T-helper 17 cell (primary cell): ENCODE results near the gene PARD3. TPM values are rescaled to one million over a fixed set of nuclear protein-coding genes. Genes with fewer than 3 reads are reported as not detected.

Experiments
- ATAC-seq: fragments of 150-1000 bp; cut with Tn5 transposase; 2 replicates; pipeline ENCODE4 v1.10.0; 2021; ENCODE audit warnings: mild to moderate bottlenecking, moderate library complexity
- DNase-seq, 3 donors: peaks; one replicate each; pipeline versions ENCODE4 v3.0.0 to v3.0.0-alpha.2; 2020 to 2021
- H3K9me3 ChIP-seq: one replicate; pipeline ENCODE4 v1.7.0; 2013; ENCODE audit warnings: low read length, mild to moderate bottlenecking; ENCODE audit not compliant: control insufficient read depth, poor library complexity, severe bottlenecking
- H3K27ac Mint-ChIP-seq: one replicate; pipeline ENCODE4 v1.8.0; 2022; ENCODE audit warnings: mild to moderate bottlenecking, moderate library complexity, mixed read lengths
- H3K27me3 Mint-ChIP-seq: one replicate; pipeline ENCODE4 v1.8.0; 2022; ENCODE audit warnings: mixed read lengths
- H3K36me3 Mint-ChIP-seq: one replicate; pipeline ENCODE4 v1.8.0; 2022; ENCODE audit warnings: low read depth, mixed read lengths
- H3K4me1 Mint-ChIP-seq: one replicate; pipeline ENCODE4 v1.8.0; 2022; ENCODE audit warnings: mild to moderate bottlenecking, mixed read lengths
- H3K4me3 Mint-ChIP-seq: one replicate; pipeline ENCODE4 v1.8.0; 2022; ENCODE audit warnings: mild to moderate bottlenecking, moderate library complexity, mixed read lengths
- total RNA-seq, 4 donors: library from RNA in 2 of 4; stranded (reverse) in 2 of 4; gene quantifications; one replicate each; pipeline ENCODE4 v1.2.3 and lab custom pipeline; 2022 to 2026

The PARD3 gene
- total RNA-seq, 2 donors from 2014 or later: 0.32 to 8.2 TPM

DNA sequence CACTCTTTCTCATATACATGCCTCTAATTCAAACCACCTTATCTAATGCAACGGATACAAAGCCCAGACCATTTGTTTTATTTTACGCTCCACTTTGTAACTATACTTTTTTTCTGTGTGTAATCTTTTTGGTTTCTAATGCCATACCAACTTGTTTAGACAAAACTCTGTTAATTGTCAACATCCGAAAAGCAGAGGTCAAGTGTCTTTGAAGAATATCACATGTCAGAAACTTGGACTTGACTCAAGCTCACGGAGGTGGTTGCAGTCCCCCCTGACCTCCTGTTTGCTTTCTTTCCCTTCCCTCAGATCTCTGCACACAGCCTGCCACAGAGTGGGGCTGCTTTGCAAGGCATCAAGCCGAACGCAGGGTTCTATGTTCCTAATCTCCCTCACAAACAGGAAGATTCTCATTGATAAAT, 698.9 kb downstream of the PARD3 start:
- Mint-ChIP-seq H3K27me3 (no peaks in the 10 kb centered on the region), H3K36me3 (no peaks in the 10 kb centered on the region), H3K27ac (no peak overlapping the region), H3K4me1 (peaks cover 3% of the 10 kb centered on the region), H3K4me3 (no peak overlapping the region)
- H3K9me3 ChIP-seq: no peaks in the 10 kb centered on the region
- ATAC-seq (no peak), DNase-seq (no peak)

DNA sequence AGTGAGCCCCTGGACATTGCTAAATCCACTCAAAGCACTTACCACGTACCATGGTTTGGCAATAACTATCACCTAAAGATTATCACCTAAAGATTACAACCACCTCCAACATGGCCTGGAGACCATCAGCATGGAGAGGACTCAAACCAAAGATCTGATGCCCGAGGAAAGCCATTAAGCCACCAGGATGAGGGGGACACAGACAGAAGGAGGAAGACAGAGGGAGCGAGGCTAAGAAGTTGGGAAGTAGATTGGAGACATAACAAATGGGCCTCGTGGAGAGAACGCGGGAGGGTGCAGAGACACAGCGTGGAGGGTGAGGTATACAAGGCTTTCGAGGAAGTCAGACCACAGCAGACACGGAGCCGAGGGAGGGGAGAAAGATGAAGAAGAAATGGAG, 700.2 kb downstream of the PARD3 start:
- H3K4me1 Mint-ChIP-seq: peaks cover 3% of the 10 kb centered on the region
- no peak overlapping the region for H3K4me3 Mint-ChIP-seq
- H3K27ac Mint-ChIP-seq: no peak overlapping the region
- H3K9me3 ChIP-seq: no peaks in the 10 kb centered on the region
- no peak for ATAC-seq
- H3K27me3 Mint-ChIP-seq: no peaks in the 10 kb centered on the region
- DNase-seq: no peak
- no peaks in the 10 kb centered on the region for H3K36me3 Mint-ChIP-seq

GRCh38 chr10:34113504-34114225, 701.4 kb downstream of the PARD3 start:
- DNase-seq (no peak), ATAC-seq (no peak)
- no peak overlapping the region for H3K27ac Mint-ChIP-seq
- peaks cover 3% of the 10 kb centered on the region for H3K4me1 Mint-ChIP-seq
- H3K9me3 ChIP-seq: no peaks in the 10 kb centered on the region
- H3K36me3 Mint-ChIP-seq: no peaks in the 10 kb centered on the region
- no peak overlapping the region for H3K4me3 Mint-ChIP-seq
- no peaks in the 10 kb centered on the region for H3K27me3 Mint-ChIP-seq

GRCh38 chr10:34112171-34112782, 702.8 kb downstream of the PARD3 start:
- Mint-ChIP-seq H3K4me1 (peaks cover 3% of the 10 kb centered on the region), H3K4me3 (no peak overlapping the region), H3K27me3 (no peaks in the 10 kb centered on the region), H3K27ac (no peak overlapping the region), H3K36me3 (no peaks in the 10 kb centered on the region)
- DNase-seq (no peak), ATAC-seq (no peak)
- H3K9me3 ChIP-seq: no peaks in the 10 kb centered on the region

- no peak overlapping the region for H3K27ac Mint-ChIP-seq
- H3K4me1 Mint-ChIP-seq: peaks cover 3% of the 10 kb centered on the region
- ATAC-seq (no peak), DNase-seq (no peak)
- H3K36me3 Mint-ChIP-seq: no peaks in the 10 kb centered on the region
- no peaks in the 10 kb centered on the region for H3K9me3 ChIP-seq
- no peaks in the 10 kb centered on the region for H3K27me3 Mint-ChIP-seq
- H3K4me3 Mint-ChIP-seq: no peak overlapping the region
These were observed 703.9 kb downstream of the PARD3 start for GRCh38 chr10:34111179-34111578.

DNA sequence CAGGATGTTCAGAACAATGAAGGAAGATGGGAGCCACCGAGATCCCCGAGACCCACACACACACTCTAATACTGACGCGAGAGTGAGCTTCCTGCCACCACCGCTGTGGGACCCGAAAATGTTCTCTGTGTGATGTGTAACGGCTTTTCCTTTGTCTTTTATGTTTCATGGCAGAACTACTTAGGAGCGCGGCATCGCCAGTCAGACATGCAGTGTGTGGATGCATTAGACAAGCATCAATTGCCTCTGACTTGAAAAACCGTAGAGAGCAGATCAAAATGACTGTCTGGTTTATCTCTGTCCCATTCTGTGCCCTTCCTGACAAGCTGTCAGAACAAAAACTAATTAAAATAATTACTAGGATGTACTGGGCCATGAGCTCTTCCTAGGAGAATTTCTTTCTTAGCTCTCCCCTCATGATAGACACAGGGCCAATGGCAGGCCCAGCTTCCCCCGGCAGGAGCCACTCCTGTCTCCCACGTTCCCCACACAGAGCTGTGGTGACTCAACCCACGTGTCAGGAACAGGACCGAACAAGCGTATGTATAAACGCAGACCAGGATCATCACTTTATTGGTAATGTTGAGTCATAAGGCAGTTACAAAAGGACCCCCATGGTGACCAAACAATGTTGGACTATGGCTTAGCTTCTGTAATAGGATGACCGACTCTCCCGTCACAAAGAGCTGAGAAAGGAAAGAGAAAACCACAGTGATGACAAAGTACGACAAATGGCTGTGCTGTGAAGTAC, 705.0 kb downstream of the PARD3 start:
- Mint-ChIP-seq H3K4me3 (no peak overlapping the region), H3K4me1 (peaks cover 3% of the 10 kb centered on the region), H3K27ac (no peak overlapping the region), H3K36me3 (no peaks in the 10 kb centered on the region), H3K27me3 (peaks cover 8% of the 10 kb centered on the region)
- ATAC-seq (no peak), DNase-seq (no peak)
- no peaks in the 10 kb centered on the region for H3K9me3 ChIP-seq

- no peaks in the 10 kb centered on the region for H3K9me3 ChIP-seq
- DNase-seq (no peak), ATAC-seq (no peak)
- Mint-ChIP-seq H3K4me1 (no peaks in the 10 kb centered on the region), H3K27ac (no peak overlapping the region), H3K36me3 (no peaks in the 10 kb centered on the region), H3K27me3 (peaks cover 10% of the 10 kb centered on the region), H3K4me3 (no peak overlapping the region)
These were observed 705.6 kb downstream of the PARD3 start for GRCh38 chr10:34109495-34109894.

DNA sequence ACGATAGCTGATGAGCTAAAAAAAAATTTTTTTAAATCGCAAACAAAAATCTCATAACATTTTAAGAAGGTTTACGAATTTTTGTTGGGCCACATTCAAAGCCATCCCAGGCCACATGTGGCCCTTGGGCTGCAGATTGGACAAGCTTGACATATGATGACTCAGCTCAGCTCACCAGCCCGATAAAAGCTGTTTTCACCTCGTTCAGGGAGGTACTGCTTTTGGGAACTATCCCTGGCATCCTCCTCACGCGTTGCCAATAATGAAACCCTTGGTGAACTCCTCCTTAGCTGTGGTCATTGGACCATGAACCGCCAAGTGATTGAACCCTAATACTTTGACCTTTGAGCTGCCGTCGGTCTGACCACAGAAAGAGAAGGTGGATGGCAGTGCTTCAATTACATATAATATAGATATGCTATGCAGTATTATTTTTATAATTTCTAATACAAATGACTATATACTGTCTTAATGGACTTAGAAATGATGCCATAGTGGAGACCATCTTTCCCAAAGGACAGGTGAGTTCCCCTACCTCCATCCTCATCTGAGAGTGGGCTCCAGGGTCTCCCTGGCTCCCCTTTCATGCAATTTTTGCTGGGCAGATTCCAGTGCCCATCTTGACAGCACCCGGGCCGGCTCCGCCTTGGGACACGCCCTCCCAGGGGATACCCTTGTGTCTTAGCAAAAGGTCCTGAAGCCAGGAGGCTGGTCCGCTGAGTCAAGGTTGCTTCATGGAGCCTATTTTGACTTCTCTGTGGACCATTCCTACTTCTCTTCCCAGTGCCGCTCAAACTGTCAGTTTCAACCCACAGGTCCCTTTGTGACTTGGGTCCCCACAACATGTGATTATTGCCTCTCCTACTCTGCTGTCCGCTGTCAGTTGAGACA, 707.2 kb downstream of the PARD3 start:
- Mint-ChIP-seq H3K27ac (no peak overlapping the region), H3K4me1 (no peaks in the 10 kb centered on the region)

GRCh38 chr10:34106356-34106885, 708.7 kb downstream of the PARD3 start:
- ATAC-seq: no peak
- no peak for DNase-seq
- no peaks in the 10 kb centered on the region for H3K9me3 ChIP-seq
- no peaks in the 10 kb centered on the region for H3K36me3 Mint-ChIP-seq
- H3K27me3 Mint-ChIP-seq: peaks cover 10% of the 10 kb centered on the region
- no peaks in the 10 kb centered on the region for H3K4me1 Mint-ChIP-seq
- H3K4me3 Mint-ChIP-seq: no peak overlapping the region
- H3K27ac Mint-ChIP-seq: no peak overlapping the region

More for the DNA sequence above, 707.2 kb downstream of the PARD3 start:
- ATAC-seq: no peak
- no peaks in the 10 kb centered on the region for H3K36me3 Mint-ChIP-seq
- H3K4me3 Mint-ChIP-seq: no peak overlapping the region
- H3K27me3 Mint-ChIP-seq: peaks cover 10% of the 10 kb centered on the region
- no peaks in the 10 kb centered on the region for H3K9me3 ChIP-seq
- no peak for DNase-seq

GRCh38 chr10:34104829-34105572, 710.1 kb downstream of the PARD3 start:
- no peak for ATAC-seq
- no peaks in the 10 kb centered on the region for H3K4me1 Mint-ChIP-seq
- no peaks in the 10 kb centered on the region for H3K36me3 Mint-ChIP-seq
- H3K27me3 Mint-ChIP-seq: peaks cover 10% of the 10 kb centered on the region
- H3K9me3 ChIP-seq: no peaks in the 10 kb centered on the region
- H3K27ac Mint-ChIP-seq: no peak overlapping the region
- H3K4me3 Mint-ChIP-seq: no peak overlapping the region
- no peak for DNase-seq

DNA sequence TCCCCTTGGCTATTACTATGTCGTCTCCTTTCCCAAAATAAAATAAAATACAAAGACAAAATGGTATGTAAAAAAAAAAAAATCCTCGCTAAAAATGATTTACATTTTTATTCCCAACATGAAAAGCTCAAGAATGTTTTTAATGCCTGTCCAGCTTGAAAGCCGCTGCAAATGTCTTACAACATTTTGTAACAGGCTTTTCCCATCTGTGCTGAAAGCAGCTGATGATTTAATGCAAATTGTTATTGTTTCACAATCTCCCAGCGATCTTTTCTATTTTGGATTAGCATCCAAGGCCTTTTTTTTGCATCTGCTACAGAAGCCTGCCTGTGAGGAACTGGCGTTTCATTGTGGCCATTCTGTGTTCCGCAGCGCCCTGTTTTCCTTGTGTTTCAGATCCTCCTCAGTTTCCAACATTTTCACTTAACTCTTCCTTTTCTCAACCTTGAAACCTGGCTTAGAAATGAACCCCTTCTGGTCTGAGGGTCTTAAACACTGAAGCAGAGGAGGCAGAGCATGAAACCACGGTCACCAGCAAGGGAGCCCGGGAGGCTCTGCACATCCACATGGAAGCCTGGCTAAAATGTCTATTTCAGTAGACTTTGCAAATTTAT, 712.1 kb downstream of the PARD3 start:
- no peak for ATAC-seq
- Mint-ChIP-seq H3K27me3 (peaks cover 10% of the 10 kb centered on the region), H3K36me3 (no peaks in the 10 kb centered on the region), H3K4me1 (no peaks in the 10 kb centered on the region), H3K4me3 (no peak overlapping the region), H3K27ac (no peak overlapping the region)
- no peaks in the 10 kb centered on the region for H3K9me3 ChIP-seq
- DNase-seq: no peak

DNA sequence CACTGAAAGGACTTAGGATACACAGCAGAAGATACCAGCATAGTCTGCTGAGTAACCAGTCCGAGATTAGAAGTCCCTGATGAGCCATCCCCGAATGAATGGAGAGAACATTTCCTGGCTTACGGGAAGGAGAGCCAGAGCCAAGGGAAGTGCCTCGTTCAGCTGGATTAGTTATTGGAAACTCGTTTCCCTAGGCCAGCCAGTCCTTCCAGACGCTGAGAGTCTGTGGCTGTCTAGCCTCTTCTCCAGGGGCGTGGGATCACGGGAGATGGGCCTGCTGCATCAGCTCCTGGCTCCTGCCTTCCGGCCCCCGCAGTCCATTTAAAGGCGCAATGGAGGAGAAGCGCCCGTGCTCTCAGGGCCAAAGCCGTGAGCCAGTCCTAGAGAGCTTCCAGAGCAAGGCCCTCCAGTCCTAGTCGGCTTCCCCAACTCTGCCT, 712.8 kb downstream of the PARD3 start:
- ATAC-seq: no peak

More for the DNA sequence above, 712.8 kb downstream of the PARD3 start:
- H3K27ac Mint-ChIP-seq: no peak overlapping the region
- H3K4me1 Mint-ChIP-seq: no peaks in the 10 kb centered on the region
- DNase-seq: no peak
- no peak overlapping the region for H3K4me3 Mint-ChIP-seq
- peaks cover 10% of the 10 kb centered on the region for H3K27me3 Mint-ChIP-seq
- no peaks in the 10 kb centered on the region for H3K36me3 Mint-ChIP-seq
- H3K9me3 ChIP-seq: no peaks in the 10 kb centered on the region
